ENCODE results near the gene PRR7.

The PRR7 gene

GRCh38 chr5:177452688-177453638 lies 6.3 kb downstream of the PRR7 start:
- no peak overlapping the region for H3K27ac ChIP-seq (ENCODE audit: low read depth, low read length)
- peak overlapping the region; percentile 100 for H3K4me2 ChIP-seq (ENCODE audit: low read length)
- peaks cover 8% of the 10 kb centered on the region; the same call in 1 of the 2 replicates for H4K20me1 ChIP-seq (ENCODE audit: control insufficient read depth, insufficient read depth, low read depth, low read length)

GRCh38 chr5:177453852-177454396 lies 7.3 kb downstream of the PRR7 start:
- Histone ChIP-seq H3K9me2 (replicated peaks; ENCODE audit: control insufficient read depth, low read length) (no peaks in the 10 kb centered on the region), H3K36me3 (ENCODE audit: control insufficient read depth, low read length) (peaks cover 38% of the 10 kb centered on the region), H3K9me3 (ENCODE audit: control insufficient read depth, insufficient read depth, low read length) (no peaks in the 10 kb centered on the region), H3F3A (ENCODE audit: control insufficient read depth, insufficient read depth) (peaks cover 17% of the 10 kb centered on the region), H3K27me3 (ENCODE audit: control insufficient read depth, low read length) (no peaks in the 10 kb centered on the region), H3K27ac (ENCODE audit: low read depth, low read length) (peak overlapping the region; percentile 36), H3K4me2 (ENCODE audit: low read length) (peak overlapping the region; percentile 100), H3K4me3 (ENCODE audit: low read length) (peak overlapping the region; percentile 83), H3K4me1 (ENCODE audit: control insufficient read depth, low read length) (peaks cover 29% of the 10 kb centered on the region), H4K20me1 (ENCODE audit: control insufficient read depth, insufficient read depth, low read depth, low read length) (peaks cover 10% of the 10 kb centered on the region; the same call in 1 of the 2 replicates), H3K79me2 (ENCODE audit: control insufficient read depth, low read length) (peaks cover 13% of the 10 kb centered on the region)
- TF ChIP-seq EZH2phosphoT487 (IDR thresholded peaks at IDR 0.05; ENCODE audit: borderline replicate concordance, low read length) (no peak), CTCF (IDR thresholded peaks at IDR 0.05; ENCODE audit: low read depth, low read length, poor library complexity, severe bottlenecking) (no peak)

More at GRCh38 chr5:177452688-177453638, 6.3 kb downstream of the PRR7 start:
- no peak for TF ChIP-seq EZH2phosphoT487 (IDR thresholded peaks at IDR 0.05; ENCODE audit: borderline replicate concordance, low read length)
- no peak for TF ChIP-seq CTCF (IDR thresholded peaks at IDR 0.05; ENCODE audit: low read depth, low read length, poor library complexity, severe bottlenecking)
- Histone ChIP-seq H3K36me3 (ENCODE audit: control insufficient read depth, low read length) (peaks cover 28% of the 10 kb centered on the region), H3K9me2 (replicated peaks; ENCODE audit: control insufficient read depth, low read length) (no peaks in the 10 kb centered on the region), H3K79me2 (ENCODE audit: control insufficient read depth, low read length) (peaks cover 13% of the 10 kb centered on the region), H3K27me3 (ENCODE audit: control insufficient read depth, low read length) (no peaks in the 10 kb centered on the region), H3K4me3 (ENCODE audit: low read length) (peak overlapping the region; percentile 83), H3F3A (ENCODE audit: control insufficient read depth, insufficient read depth) (peaks cover 23% of the 10 kb centered on the region), H3K9me3 (ENCODE audit: control insufficient read depth, insufficient read depth, low read length) (no peaks in the 10 kb centered on the region), H3K4me1 (ENCODE audit: control insufficient read depth, low read length) (peaks cover 39% of the 10 kb centered on the region)

DNA sequence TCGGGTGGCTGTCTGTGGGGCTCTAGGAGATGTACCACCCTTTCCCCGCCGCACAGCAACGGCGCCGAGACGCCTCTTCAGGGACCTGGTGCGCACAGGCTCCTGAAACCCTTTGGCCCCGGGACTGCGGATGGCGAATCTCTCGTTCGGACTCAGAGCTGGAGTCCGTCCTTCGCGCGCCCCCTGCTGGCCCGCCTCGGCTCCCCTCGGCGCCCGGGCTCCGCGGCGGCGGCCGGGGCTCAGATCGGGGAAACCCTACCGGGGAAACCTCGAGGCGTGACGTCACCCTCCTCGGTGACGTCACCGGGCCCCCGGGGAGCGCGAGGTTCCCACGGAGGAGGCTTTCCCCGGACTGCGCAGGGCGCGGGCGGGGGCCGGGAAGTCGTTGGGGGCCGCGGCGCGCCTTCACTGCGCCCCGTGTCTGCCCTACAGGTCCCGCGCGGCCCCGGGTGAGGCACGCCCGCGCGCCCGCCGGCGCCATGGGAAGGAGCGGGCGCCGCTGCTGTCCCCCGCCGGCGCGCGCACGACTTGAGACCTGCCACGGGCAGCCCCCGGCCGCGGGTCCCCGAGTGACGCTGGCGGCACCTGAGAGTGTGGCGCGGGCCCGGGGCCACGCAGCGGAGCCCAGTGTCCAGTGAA lies 7.9 kb downstream of the PRR7 start:
- H3K36me3 ChIP-seq (ENCODE audit: control insufficient read depth, low read length) = peaks cover 39% of the 10 kb centered on the region
- peaks cover 29% of the 10 kb centered on the region for H3K4me1 ChIP-seq (ENCODE audit: control insufficient read depth, low read length)
- peaks cover 17% of the 10 kb centered on the region for H3F3A ChIP-seq (ENCODE audit: control insufficient read depth, insufficient read depth)
- H4K20me1 ChIP-seq (ENCODE audit: control insufficient read depth, insufficient read depth, low read depth, low read length) = peaks cover 10% of the 10 kb centered on the region; the same call in 1 of the 2 replicates
- H3K4me2 ChIP-seq (ENCODE audit: low read length) = peak overlapping the region; percentile 100
- no peaks in the 10 kb centered on the region for H3K27me3 ChIP-seq (ENCODE audit: control insufficient read depth, low read length)
- peak overlapping the region; percentile 83 for H3K27ac ChIP-seq (ENCODE audit: low read depth, low read length)
- peak; percentile 75 for TF ChIP-seq CTCF (IDR thresholded peaks at IDR 0.05; ENCODE audit: low read depth, low read length, poor library complexity, severe bottlenecking)
- TF ChIP-seq EZH2phosphoT487 (IDR thresholded peaks at IDR 0.05; ENCODE audit: borderline replicate concordance, low read length) = no peak
- H3K79me2 ChIP-seq (ENCODE audit: control insufficient read depth, low read length) = peaks cover 13% of the 10 kb centered on the region
- peak overlapping the region; percentile 83 for H3K4me3 ChIP-seq (ENCODE audit: low read length)
- no peaks in the 10 kb centered on the region for H3K9me2 ChIP-seq (replicated peaks; ENCODE audit: control insufficient read depth, low read length)
- no peaks in the 10 kb centered on the region for H3K9me3 ChIP-seq (ENCODE audit: control insufficient read depth, insufficient read depth, low read length)

All from DOHH2 (cell line).